ENCODE measurements around the gene SLC24A3.

Gene SLC24A3

DNA sequence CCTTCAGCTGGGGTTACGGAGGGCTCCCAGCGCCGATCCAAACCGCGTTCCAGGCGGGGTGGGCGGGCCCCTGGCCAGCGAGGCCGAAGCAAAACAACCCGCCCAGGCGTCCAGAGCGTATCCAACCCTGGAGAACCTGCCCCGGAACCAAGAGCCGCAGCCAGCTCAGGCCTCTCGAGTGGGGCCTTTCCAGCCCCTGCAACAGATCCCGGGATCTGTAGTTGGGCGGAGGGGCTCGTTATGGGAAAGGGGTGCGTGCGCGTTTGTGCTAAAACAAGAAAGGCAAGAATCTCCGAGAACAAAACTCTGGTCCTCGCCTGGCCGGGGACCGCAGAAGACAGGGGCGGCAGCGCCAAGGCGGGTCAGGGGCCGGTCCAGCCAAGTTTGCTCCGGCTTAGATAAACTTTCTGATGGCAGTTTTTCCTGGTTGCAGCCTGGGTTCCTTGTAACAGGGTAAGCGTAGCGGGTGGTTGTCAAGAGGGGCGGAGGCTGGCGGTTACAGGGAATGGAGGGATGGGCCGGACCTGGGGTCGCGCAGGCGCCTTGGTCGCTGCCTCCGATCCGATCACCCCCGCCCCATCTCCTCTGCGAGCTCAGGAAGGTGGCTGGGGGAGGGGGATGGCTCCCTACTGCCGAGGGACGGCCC, 545.2 kb downstream of the SLC24A3 start:
- TF ChIP-seq, protein P1, sequence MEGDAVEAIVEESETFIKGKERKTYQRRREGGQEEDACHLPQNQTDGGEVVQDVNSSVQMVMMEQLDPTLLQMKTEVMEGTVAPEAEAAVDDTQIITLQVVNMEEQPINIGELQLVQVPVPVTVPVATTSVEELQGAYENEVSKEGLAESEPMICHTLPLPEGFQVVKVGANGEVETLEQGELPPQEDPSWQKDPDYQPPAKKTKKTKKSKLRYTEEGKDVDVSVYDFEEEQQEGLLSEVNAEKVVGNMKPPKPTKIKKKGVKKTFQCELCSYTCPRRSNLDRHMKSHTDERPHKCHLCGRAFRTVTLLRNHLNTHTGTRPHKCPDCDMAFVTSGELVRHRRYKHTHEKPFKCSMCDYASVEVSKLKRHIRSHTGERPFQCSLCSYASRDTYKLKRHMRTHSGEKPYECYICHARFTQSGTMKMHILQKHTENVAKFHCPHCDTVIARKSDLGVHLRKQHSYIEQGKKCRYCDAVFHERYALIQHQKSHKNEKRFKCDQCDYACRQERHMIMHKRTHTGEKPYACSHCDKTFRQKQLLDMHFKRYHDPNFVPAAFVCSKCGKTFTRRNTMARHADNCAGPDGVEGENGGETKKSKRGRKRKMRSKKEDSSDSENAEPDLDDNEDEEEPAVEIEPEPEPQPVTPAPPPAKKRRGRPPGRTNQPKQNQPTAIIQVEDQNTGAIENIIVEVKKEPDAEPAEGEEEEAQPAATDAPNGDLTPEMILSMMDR (IDR thresholded peaks at IDR 0.05): no peak
- H3K36me3 Mint-ChIP-seq (ENCODE audit: low read depth): peaks cover 10% of the 10 kb centered on the region
- peaks cover 68% of the 10 kb centered on the region for H3K4me1 Mint-ChIP-seq
- peak overlapping the region; percentile 98 for H3K27ac Mint-ChIP-seq
- H3K9me3 Mint-ChIP-seq: no peaks in the 10 kb centered on the region
- peaks cover 5% of the 10 kb centered on the region for H3K27me3 Mint-ChIP-seq (ENCODE audit: low read depth, poor library complexity)
- DNase-seq: peak; percentile 95
- peak overlapping the region; percentile 90 for H3K4me3 Mint-ChIP-seq

GRCh38 chr20:19758133-19758500, 545.7 kb downstream of the SLC24A3 start, which contains the start of gene RIN2:
Gene RIN2, plus strand, starts transcription at chr20:19758258. Its CDS starts 131,344 bp downstream, at chr20:19889602.
- no peak for DNase-seq
- no peaks in the 10 kb centered on the region for H3K9me3 Mint-ChIP-seq
- TF ChIP-seq, protein P1 (IDR thresholded peaks at IDR 0.05): no peak
- peaks cover 68% of the 10 kb centered on the region for H3K4me1 Mint-ChIP-seq
- peaks cover 5% of the 10 kb centered on the region for H3K27me3 Mint-ChIP-seq (ENCODE audit: low read depth, poor library complexity)
- H3K27ac Mint-ChIP-seq: peak within 1 kb of the TSS; percentile 99
- peaks cover 11% of the 10 kb centered on the region for H3K36me3 Mint-ChIP-seq (ENCODE audit: low read depth)
- H3K4me3 Mint-ChIP-seq: peak within 1 kb of the TSS; percentile 90

- DNase-seq: peak; percentile 89
- Mint-ChIP-seq H3K27ac (peak overlapping the region; percentile 99), H3K27me3 (ENCODE audit: low read depth, poor library complexity) (peaks cover 5% of the 10 kb centered on the region), H3K36me3 (ENCODE audit: low read depth) (peaks cover 11% of the 10 kb centered on the region), H3K4me1 (peaks cover 65% of the 10 kb centered on the region), H3K4me3 (peak overlapping the region; percentile 90), H3K9me3 (no peaks in the 10 kb centered on the region)
- TF ChIP-seq, protein P1 (IDR thresholded peaks at IDR 0.05): no peak
These were observed 546.3 kb downstream of the SLC24A3 start for GRCh38 chr20:19758501-19759331.

GRCh38 chr20:19760371-19760721, 547.9 kb downstream of the SLC24A3 start:
- TF ChIP-seq, protein P1 (IDR thresholded peaks at IDR 0.05): no peak
- H3K4me1 Mint-ChIP-seq: peaks cover 66% of the 10 kb centered on the region
- peaks cover 15% of the 10 kb centered on the region for H3K36me3 Mint-ChIP-seq (ENCODE audit: low read depth)
- DNase-seq: no peak
- peak overlapping the region; percentile 8 for H3K27ac Mint-ChIP-seq
- peaks cover 5% of the 10 kb centered on the region for H3K27me3 Mint-ChIP-seq (ENCODE audit: low read depth, poor library complexity)
- H3K4me3 Mint-ChIP-seq: peak overlapping the region; percentile 90
- H3K9me3 Mint-ChIP-seq: no peaks in the 10 kb centered on the region

GRCh38 chr20:19761326-19761725, 548.9 kb downstream of the SLC24A3 start:
- H3K27me3 Mint-ChIP-seq (ENCODE audit: low read depth, poor library complexity): peaks cover 2% of the 10 kb centered on the region
- DNase-seq: no peak
- TF ChIP-seq, protein P1 (IDR thresholded peaks at IDR 0.05): no peak
- H3K9me3 Mint-ChIP-seq: no peaks in the 10 kb centered on the region
- H3K4me1 Mint-ChIP-seq: peaks cover 70% of the 10 kb centered on the region
- peaks cover 17% of the 10 kb centered on the region for H3K36me3 Mint-ChIP-seq (ENCODE audit: low read depth)
- no peak overlapping the region for H3K4me3 Mint-ChIP-seq
- no peak overlapping the region for H3K27ac Mint-ChIP-seq
